ENCODE data around the gene VPS39. TPM values are rescaled to one million over a fixed set of nuclear protein-coding genes. Genes with fewer than 3 reads are reported as not detected.

Gene VPS39
- polyA plus RNA-seq, 1 donor (not counting 4 experiments of a cell fraction or from before 2014, with no cell fraction given) = 29.7 TPM

GRCh38 chr15:42171122-42171521 is 37.0 kb downstream of the VPS39 start:
- Histone ChIP-seq H3K4me2 (ENCODE audit: control insufficient read depth, extremely low read depth, insufficient read depth, low read depth, low read length) (no peak overlapping the region), H2AFZ (ENCODE audit: control insufficient read depth, low read length) (no peak overlapping the region), H3K9me3 (ENCODE audit: control insufficient read depth, low read depth, low read length) (no peaks in the 10 kb centered on the region), H3K9me1 (ENCODE audit: control insufficient read depth, extremely low read depth, insufficient read depth, low read length) (no peaks in the 10 kb centered on the region), H3K4me3 (ENCODE audit: control insufficient read depth in 2 of 3, extremely low read depth in 1 of 3, insufficient read depth in 2 of 3, low read depth in 1 of 3, low read length in 3 of 3) (no peak overlapping the region), H3K79me2 (ENCODE audit: control insufficient read depth, insufficient read depth, low read length) (no peaks in the 10 kb centered on the region), H3K27me3 (ENCODE audit: control insufficient read depth, extremely low read depth, insufficient read depth, low read length) (no peaks in the 10 kb centered on the region), H4K20me1 (ENCODE audit: control insufficient read depth, extremely low read depth, insufficient read depth, low read length) (no peaks in the 10 kb centered on the region), H3K27ac (ENCODE audit: control insufficient read depth, insufficient read depth, low read length) (no peak overlapping the region), H3K36me3 (ENCODE audit: control insufficient read depth in 2 of 2, extremely low read depth in 1 of 2, insufficient read depth in 2 of 2, low read length in 2 of 2) (peaks cover 20 to 24% of the 10 kb centered on the region in 2 experiments), H3K4me1 (ENCODE audit: control insufficient read depth, extremely low read depth, insufficient read depth, low read length) (no peaks in the 10 kb centered on the region), H3K9ac (ENCODE audit: control insufficient read depth, extremely low read depth, insufficient read depth, low read length) (no peak overlapping the region)
- DNase-seq (ENCODE audit: low read depth, low spot score) (no peak), FAIRE-seq (no peak)
- TF ChIP-seq EZH2 (IDR thresholded peaks at IDR 0.05; ENCODE audit: low read length) = no peak
- TF ChIP-seq, protein P1, sequence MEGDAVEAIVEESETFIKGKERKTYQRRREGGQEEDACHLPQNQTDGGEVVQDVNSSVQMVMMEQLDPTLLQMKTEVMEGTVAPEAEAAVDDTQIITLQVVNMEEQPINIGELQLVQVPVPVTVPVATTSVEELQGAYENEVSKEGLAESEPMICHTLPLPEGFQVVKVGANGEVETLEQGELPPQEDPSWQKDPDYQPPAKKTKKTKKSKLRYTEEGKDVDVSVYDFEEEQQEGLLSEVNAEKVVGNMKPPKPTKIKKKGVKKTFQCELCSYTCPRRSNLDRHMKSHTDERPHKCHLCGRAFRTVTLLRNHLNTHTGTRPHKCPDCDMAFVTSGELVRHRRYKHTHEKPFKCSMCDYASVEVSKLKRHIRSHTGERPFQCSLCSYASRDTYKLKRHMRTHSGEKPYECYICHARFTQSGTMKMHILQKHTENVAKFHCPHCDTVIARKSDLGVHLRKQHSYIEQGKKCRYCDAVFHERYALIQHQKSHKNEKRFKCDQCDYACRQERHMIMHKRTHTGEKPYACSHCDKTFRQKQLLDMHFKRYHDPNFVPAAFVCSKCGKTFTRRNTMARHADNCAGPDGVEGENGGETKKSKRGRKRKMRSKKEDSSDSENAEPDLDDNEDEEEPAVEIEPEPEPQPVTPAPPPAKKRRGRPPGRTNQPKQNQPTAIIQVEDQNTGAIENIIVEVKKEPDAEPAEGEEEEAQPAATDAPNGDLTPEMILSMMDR (optimal IDR thresholded peaks at IDR 0.05 in 1 of 3, IDR thresholded peaks at IDR 0.05 in 1 of 3, conservative IDR thresholded peaks at IDR 0.05 in 1 of 3; ENCODE audit: extremely low read depth in 1 of 3, insufficient read depth in 2 of 3, low read length in 3 of 3) = no peak
- dilution Hi-C loops (cut with MboI; ENCODE audit: extremely low pct_ligation_motif_present, low sequenced_read_pairs) = no loop called here

GRCh38 chr15:42166225-42166940 is 41.7 kb downstream of the VPS39 start:
- TF ChIP-seq EZH2 (IDR thresholded peaks at IDR 0.05; ENCODE audit: low read length) = no peak
- TF ChIP-seq, protein P1 (optimal IDR thresholded peaks at IDR 0.05 in 1 of 3, IDR thresholded peaks at IDR 0.05 in 1 of 3, conservative IDR thresholded peaks at IDR 0.05 in 1 of 3; ENCODE audit: extremely low read depth in 1 of 3, insufficient read depth in 2 of 3, low read length in 3 of 3) = no peak
- H3K27ac ChIP-seq (ENCODE audit: control insufficient read depth, insufficient read depth, low read length) = no peak overlapping the region
- DNase-seq (ENCODE audit: low read depth, low spot score) (no peak), FAIRE-seq (no peak)
- H2AFZ ChIP-seq (ENCODE audit: control insufficient read depth, low read length) = no peak overlapping the region
- H3K4me1 ChIP-seq (ENCODE audit: control insufficient read depth, extremely low read depth, insufficient read depth, low read length) = peaks cover 18% of the 10 kb centered on the region
- H3K9ac ChIP-seq (ENCODE audit: control insufficient read depth, extremely low read depth, insufficient read depth, low read length) = no peak overlapping the region
- no peaks in the 10 kb centered on the region for H3K27me3 ChIP-seq (ENCODE audit: control insufficient read depth, extremely low read depth, insufficient read depth, low read length)
- H3K9me3 ChIP-seq (ENCODE audit: control insufficient read depth, low read depth, low read length) = no peaks in the 10 kb centered on the region
- H3K79me2 ChIP-seq (ENCODE audit: control insufficient read depth, insufficient read depth, low read length) = no peaks in the 10 kb centered on the region
- H3K9me1 ChIP-seq (ENCODE audit: control insufficient read depth, extremely low read depth, insufficient read depth, low read length) = no peaks in the 10 kb centered on the region
- dilution Hi-C loops (cut with MboI; ENCODE audit: extremely low pct_ligation_motif_present, low sequenced_read_pairs) = no loop called here
- H4K20me1 ChIP-seq (ENCODE audit: control insufficient read depth, extremely low read depth, insufficient read depth, low read length) = no peaks in the 10 kb centered on the region
- no peak overlapping the region for H3K4me2 ChIP-seq (ENCODE audit: control insufficient read depth, extremely low read depth, insufficient read depth, low read depth, low read length)
- peaks cover 27 to 41% of the 10 kb centered on the region in 2 experiments for H3K36me3 ChIP-seq (ENCODE audit: control insufficient read depth in 2 of 2, extremely low read depth in 1 of 2, insufficient read depth in 2 of 2, low read length in 2 of 2)
- H3K4me3 ChIP-seq (ENCODE audit: control insufficient read depth in 2 of 3, extremely low read depth in 1 of 3, insufficient read depth in 2 of 3, low read depth in 1 of 3, low read length in 3 of 3) = no peak overlapping the region
